Astrocyte (in vitro differentiated cells and primary cell): ENCODE data around the gene INPP5F. TPM values are rescaled to one million over a fixed set of nuclear protein-coding genes. Genes with fewer than 3 reads are reported as not detected.
"Not testable (repeated sequence)": the region's sequence is repeated elsewhere in the genome, so short reads cannot be mapped to it uniquely, and the experiment has no call there.

Source experiments
- DNase-seq: peaks from one replicate; pipeline ENCODE4 v3.0.0-alpha.2; 2010; ENCODE audit warnings: low read depth
- FAIRE-seq: peaks from 2 replicates; lab custom pipeline; 2011; peaks lifted over from hg19 to GRCh38; lab: Jason Lieb, UNC
- H2AFZ ChIP-seq: 2 replicates; pipeline ENCODE4 v1.6.0; 2012; ENCODE audit warnings: low read depth, low read length, inconsistent platforms
- H3K27ac ChIP-seq: 2 replicates; pipeline ENCODE4 v1.5.1; 2011; ENCODE audit warnings: low read depth, low read length, inconsistent platforms
- H3K27me3 ChIP-seq: 2 replicates; pipeline ENCODE4 v1.6.0; 2011; ENCODE audit warnings: low read length, inconsistent platforms; ENCODE audit not compliant: insufficient read depth
- H3K36me3 ChIP-seq: 2 replicates; pipeline ENCODE4 v1.5.1; 2011; ENCODE audit warnings: low read length, inconsistent platforms; ENCODE audit not compliant: insufficient read depth
- H3K4me1 ChIP-seq: 2 replicates; pipeline ENCODE4 v1.5.1; 2011; ENCODE audit warnings: low read length, inconsistent platforms; ENCODE audit not compliant: insufficient read depth
- H3K4me2 ChIP-seq: 2 replicates; pipeline ENCODE4 v1.6.0; 2012; ENCODE audit warnings: low read length, inconsistent platforms
- H3K4me3 ChIP-seq: 2 replicates; pipeline ENCODE4 v1.5.1; 2011; ENCODE audit warnings: low read depth, mild to moderate bottlenecking, low read length, inconsistent platforms; ENCODE audit not compliant: insufficient read depth
- H3K79me2 ChIP-seq: 2 replicates; pipeline ENCODE4 v1.6.0; 2012; ENCODE audit warnings: mild to moderate bottlenecking, low read length, inconsistent platforms; ENCODE audit not compliant: insufficient read depth
- H3K9ac ChIP-seq: 2 replicates; pipeline ENCODE4 v1.6.0; 2012; ENCODE audit warnings: mild to moderate bottlenecking, low read length, inconsistent platforms
- H3K9me3 ChIP-seq: 2 replicates; pipeline ENCODE4 v1.5.1; 2012; ENCODE audit warnings: low read depth, mild to moderate bottlenecking, low read length, inconsistent platforms; ENCODE audit not compliant: insufficient read depth
- H4K20me1 ChIP-seq: 2 replicates; pipeline ENCODE4 v1.6.0; 2012; ENCODE audit warnings: low read length, inconsistent platforms; ENCODE audit not compliant: insufficient read depth
- H3K27ac Mint-ChIP-seq: one replicate; pipeline ENCODE4 v1.8.0; 2021; ENCODE audit warnings: mild to moderate bottlenecking, mixed read lengths; ENCODE audit not compliant: unreplicated experiment
- H3K27me3 Mint-ChIP-seq: one replicate; pipeline ENCODE4 v1.8.0; 2021; ENCODE audit warnings: low read depth, mixed read lengths; ENCODE audit not compliant: unreplicated experiment
- H3K36me3 Mint-ChIP-seq: one replicate; pipeline ENCODE4 v1.8.0; 2021; ENCODE audit warnings: low read depth, mixed read lengths; ENCODE audit not compliant: unreplicated experiment
- H3K4me1 Mint-ChIP-seq: one replicate; pipeline ENCODE4 v1.8.0; 2021; ENCODE audit warnings: low read depth, mixed read lengths; ENCODE audit not compliant: unreplicated experiment
- H3K4me3 Mint-ChIP-seq: one replicate; pipeline ENCODE4 v1.8.0; 2021; ENCODE audit warnings: mild to moderate bottlenecking, moderate library complexity, mixed read lengths; ENCODE audit not compliant: unreplicated experiment
- H3K9me3 Mint-ChIP-seq: one replicate; pipeline ENCODE4 v1.8.0; 2021; ENCODE audit warnings: mild to moderate bottlenecking, mixed read lengths; ENCODE audit not compliant: unreplicated experiment
- CTCF ChIP-seq: IDR thresholded peaks from 2 replicates; pipeline ENCODE4 v1.5.1; 2011; ENCODE audit warnings: low read depth, mild to moderate bottlenecking, inconsistent platforms, low read length, moderate library complexity; ENCODE audit not compliant: insufficient read depth
- EZH2 ChIP-seq: IDR thresholded peaks from 2 replicates; pipeline ENCODE4 v1.6.1; 2012; ENCODE audit warnings: mild to moderate bottlenecking, low read length, inconsistent platforms; ENCODE audit not compliant: insufficient read depth
- total RNA-seq: library from RNA; stranded (reverse); gene quantifications from 2 replicates; pipeline ENCODE4 v1.2.1, GENCODE V29; 2021

The INPP5F gene
- total RNA-seq, 1 donor from 2014 or later: 101 TPM

GRCh38 chr10:119706521-119707278 is 19.1 kb upstream of the INPP5F start:
- DNase-seq (no peak), FAIRE-seq (no peak)
- no peaks in the 10 kb centered on the region for H3K27me3 ChIP-seq
- H3K9me3 Mint-ChIP-seq: peaks cover 23% of the 10 kb centered on the region
- no peaks in the 10 kb centered on the region for H3K36me3 ChIP-seq
- H3K4me3 ChIP-seq: no peak overlapping the region
- no peak overlapping the region for H2AFZ ChIP-seq
- H3K27ac Mint-ChIP-seq: no peak overlapping the region
- no peak for TF ChIP-seq EZH2
- TF ChIP-seq CTCF: no peak
- H3K9me3 ChIP-seq: peaks cover 3% of the 10 kb centered on the region
- no peak overlapping the region for H3K27ac ChIP-seq
- H3K27me3 Mint-ChIP-seq: peaks cover 2% of the 10 kb centered on the region
- peaks cover 5% of the 10 kb centered on the region for H3K4me1 ChIP-seq
- no peaks in the 10 kb centered on the region for H4K20me1 ChIP-seq
- H3K4me2 ChIP-seq: no peak overlapping the region
- H3K79me2 ChIP-seq: no peaks in the 10 kb centered on the region
- no peak overlapping the region for H3K9ac ChIP-seq
- peaks cover 2% of the 10 kb centered on the region for H3K36me3 Mint-ChIP-seq
- no peak overlapping the region for H3K4me3 Mint-ChIP-seq
- H3K4me1 Mint-ChIP-seq: peaks cover 3% of the 10 kb centered on the region

DNA sequence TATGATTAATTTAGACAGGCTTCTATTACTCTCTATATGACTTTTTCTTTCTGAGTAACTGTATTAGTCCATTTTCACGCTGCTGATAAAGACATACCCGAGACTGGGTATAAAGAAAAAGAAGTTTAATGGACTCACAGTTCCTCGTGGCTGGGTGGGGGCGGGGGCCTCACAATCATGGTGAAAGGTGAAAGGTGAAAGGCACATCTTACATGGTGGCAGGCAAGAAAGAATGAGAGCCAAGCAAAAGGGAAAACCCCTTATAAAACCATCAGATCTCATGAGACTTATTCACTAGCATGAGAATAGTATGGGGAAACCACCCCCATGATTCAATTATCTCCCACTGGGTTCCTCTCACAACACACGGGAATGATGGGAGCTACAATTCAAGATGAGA is 18.5 kb upstream of the INPP5F start:
- not testable (repeated sequence) for H2AFZ ChIP-seq, H3K27me3 Mint-ChIP-seq, H3K36me3 Mint-ChIP-seq, H3K4me2 ChIP-seq, H3K27ac ChIP-seq, H3K4me3 ChIP-seq, H3K4me1 Mint-ChIP-seq, H3K27ac Mint-ChIP-seq, H3K9me3 ChIP-seq, H3K36me3 ChIP-seq, H4K20me1 ChIP-seq, H3K27me3 ChIP-seq, H3K79me2 ChIP-seq, H3K4me1 ChIP-seq, FAIRE-seq, H3K4me3 Mint-ChIP-seq, DNase-seq, H3K9ac ChIP-seq
- peaks cover 23% of the 10 kb centered on the region for H3K9me3 Mint-ChIP-seq

DNA sequence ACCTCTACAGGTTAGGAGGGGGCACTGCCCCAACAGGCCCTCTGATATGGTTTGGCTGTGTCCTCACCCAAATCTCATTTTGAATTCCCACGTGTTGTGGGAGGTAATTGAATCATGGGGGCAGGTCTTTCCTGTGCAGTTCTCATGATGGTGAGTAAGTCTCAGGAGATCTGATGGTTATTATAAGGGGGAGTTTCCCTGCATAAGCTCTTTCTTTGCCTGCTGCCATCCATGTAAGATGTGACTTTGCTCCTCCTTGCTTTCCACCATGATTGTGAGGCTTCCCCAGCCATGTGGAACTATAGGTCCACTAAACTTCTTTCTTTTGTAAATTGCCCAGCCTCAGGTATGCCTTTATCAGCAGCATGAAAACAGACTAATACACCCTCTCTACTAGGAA is 14.9 kb upstream of the INPP5F start:
- DNase-seq, H3K27ac ChIP-seq, H3K36me3 ChIP-seq, H3K36me3 Mint-ChIP-seq, H3K4me3 Mint-ChIP-seq, H3K9me3 ChIP-seq, H2AFZ ChIP-seq, H3K4me2 ChIP-seq, FAIRE-seq, H3K27me3 ChIP-seq, H3K4me3 ChIP-seq, H3K4me1 Mint-ChIP-seq, H4K20me1 ChIP-seq, H3K27me3 Mint-ChIP-seq, H3K4me1 ChIP-seq, H3K9ac ChIP-seq, H3K79me2 ChIP-seq: not testable (repeated sequence)
- Mint-ChIP-seq H3K27ac (peak overlapping the region; percentile 48), H3K9me3 (peaks cover 23% of the 10 kb centered on the region)
